Measurements from ENCODE around the gene ADAMTSL4. TPM values are rescaled to one million over a fixed set of nuclear protein-coding genes. Genes with fewer than 3 reads are reported as not detected.

ADAMTSL4 gene
- total RNA-seq (2022; extraction: Qiagen RNA extraction; ENCODE audit: low read depth) = 2.0 to 3.5 TPM (median 2.9 TPM) in 5 replicates

DNA sequence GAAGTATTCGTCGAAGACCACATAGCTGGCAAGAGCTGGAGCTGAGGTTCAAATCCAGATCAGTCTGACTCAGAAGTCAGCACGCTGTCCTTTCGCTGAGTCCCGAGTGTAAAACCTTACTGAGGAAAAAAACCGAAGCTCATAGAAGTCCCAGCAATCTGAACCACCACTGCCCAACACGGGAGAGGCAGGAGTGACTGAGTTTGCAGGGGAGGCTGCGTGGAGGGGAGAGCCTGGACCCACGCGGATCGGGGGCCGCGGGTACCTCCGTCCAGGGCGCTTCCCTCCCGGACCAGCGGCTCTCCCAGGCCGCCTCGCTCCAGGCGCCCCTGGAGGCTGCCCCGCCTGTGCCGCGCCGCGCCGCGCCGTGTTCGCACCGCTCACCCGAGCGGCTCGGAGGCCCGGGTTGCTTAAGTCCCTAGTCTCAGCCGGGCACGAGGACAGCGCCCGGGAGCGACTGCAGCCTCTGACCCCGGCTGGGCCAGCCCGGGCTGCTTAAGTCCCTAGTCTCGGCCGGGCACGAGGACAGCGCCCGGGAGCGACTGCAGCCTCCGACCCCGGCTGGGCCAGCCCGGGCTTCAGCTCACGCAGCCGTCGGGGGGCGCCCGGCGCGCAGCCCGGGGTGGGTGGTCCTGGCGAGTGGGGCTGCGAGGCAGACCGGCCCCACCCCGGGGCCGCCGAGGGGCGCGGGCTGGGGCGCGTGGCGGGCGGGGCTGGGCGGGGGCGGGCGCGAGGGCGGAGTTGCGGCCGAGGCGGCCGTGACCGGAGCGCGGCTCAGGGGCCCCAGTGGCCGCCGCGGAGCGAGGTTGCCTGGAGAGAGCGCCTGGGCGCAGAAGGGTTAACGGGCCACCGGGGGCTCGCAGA lies at the start of gene ADAMTSL4:
ADAMTSL4 (plus strand) TSS at position 777 of the 864 bp plus-strand sequence. CDS start 2,881 bp downstream, outside the sequence.

DNA sequence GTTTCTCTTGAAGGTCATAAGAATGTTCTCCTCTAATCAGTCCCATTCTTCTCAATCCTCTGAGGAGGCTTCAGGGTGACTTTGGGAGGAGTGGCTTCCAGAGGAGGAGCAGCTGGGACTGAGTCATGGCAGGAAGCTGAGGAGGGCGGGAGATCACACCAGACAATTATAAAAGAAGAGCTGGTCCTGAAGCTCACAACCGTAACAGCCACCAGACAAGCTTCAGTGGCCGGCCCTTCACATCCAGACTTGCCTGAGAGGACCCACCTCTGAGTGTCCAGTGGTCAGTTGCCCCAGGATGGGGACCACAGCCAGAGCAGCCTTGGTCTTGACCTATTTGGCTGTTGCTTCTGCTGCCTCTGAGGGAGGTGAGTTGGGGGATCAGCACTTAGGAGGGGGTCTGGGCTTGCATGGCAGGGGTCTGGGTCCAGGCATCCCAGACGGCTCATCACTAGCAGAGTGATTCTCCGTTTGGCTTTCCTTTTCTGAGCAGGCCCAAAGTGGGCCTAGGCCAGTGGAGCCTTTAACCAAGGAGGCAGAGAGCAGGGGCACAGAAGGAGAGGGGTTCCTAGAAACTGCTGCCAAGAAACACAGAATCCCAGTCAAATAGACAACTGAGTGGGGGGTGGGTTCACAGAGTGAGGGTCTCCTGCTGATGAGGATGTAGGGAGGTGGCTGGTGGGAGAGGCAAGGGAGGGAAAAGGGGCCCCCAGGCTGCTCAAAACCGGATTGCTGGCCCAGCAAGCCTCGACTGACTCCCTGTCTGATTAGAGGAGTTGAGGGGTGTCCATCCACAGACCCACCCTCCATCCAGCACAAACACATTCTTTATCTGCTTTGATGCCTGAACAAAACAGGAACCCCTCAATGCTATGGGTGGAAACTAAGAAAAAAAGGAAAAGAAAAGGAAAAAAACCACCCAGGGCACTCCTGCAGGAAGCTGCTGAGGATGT lies 41.0 kb upstream of the ADAMTSL4 start, which contains the start of gene ECM1:
ECM1 (plus strand) TSS at position 198 of the 953 bp plus-strand sequence; CDS start at position 299, 101 bp downstream.

GRCh38 chr1:150515328-150516049 lies 33.7 kb upstream of the ADAMTSL4 start, which contains the start of gene FALEC:
TSS of gene FALEC (plus strand) at chr1:150515752.

DNA sequence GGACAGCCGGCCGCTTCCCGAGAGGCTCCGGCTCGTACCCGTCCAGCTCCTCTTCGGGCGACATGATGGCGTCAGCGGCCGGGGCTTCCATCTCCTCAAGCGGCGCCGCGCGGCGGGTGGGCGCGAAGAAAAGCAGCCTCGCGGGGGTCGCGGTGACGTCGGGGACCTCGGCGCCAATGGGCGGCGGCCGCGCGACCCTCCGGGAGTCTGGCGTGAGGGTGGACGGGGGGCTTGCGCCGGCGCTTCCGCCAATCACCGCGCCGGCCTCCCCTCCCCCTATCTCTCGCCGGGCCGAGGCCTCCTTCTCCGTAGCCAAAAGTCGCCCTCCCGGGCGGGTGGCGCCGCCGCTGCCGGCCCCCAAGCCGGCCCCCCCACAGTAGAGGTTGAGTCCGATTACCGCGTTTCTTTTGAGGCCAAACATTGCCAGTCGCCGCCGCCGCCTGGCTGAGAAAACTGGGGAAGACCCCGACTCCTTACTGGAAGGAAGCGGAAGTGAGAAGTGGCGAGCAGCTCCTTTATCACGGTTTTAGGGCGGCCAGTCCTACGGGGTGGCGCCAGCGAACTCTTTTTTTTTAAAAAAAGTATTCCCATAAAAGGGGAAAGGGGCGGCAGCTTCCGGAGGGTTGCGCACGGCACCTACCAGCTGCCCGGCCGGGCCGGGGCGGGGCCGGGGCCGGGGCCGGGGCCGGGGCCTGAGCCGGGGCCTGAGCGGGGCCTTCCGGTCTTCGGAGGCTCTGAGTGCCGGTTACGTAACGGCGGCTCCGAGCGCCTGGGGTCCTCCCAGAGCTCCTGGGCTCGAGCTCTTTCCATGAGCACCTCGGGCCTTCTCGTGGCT lies 30.1 kb downstream of the ADAMTSL4 start, which contains the start of gene MCL1:
MCL1 (minus strand) TSS at position 501 of the 835 bp plus-strand sequence; CDS start at position 421, 80 bp downstream.

Other genes with a start within 250 kb of the ADAMTSL4 start
- 50.2 to 63.2 TPM (median 58.2 TPM) in 5 replicates for gene PRPF3, start 227.9 kb upstream of the ADAMTSL4 start, total RNA-seq (2022; extraction: Qiagen RNA extraction; ENCODE audit: low read depth)
- 14.1 to 17.5 TPM (median 16.5 TPM) in 5 replicates for gene RPRD2, start 185.3 kb upstream of the ADAMTSL4 start, total RNA-seq (2022; extraction: Qiagen RNA extraction; ENCODE audit: low read depth)
- gene TARS2, start 62.0 kb upstream of the ADAMTSL4 start, total RNA-seq (2022; extraction: Qiagen RNA extraction; ENCODE audit: low read depth) = 20.7 to 24.4 TPM (median 22.6 TPM) in 5 replicates
- gene ECM1, start 41.3 kb upstream of the ADAMTSL4 start, total RNA-seq (2022; extraction: Qiagen RNA extraction; ENCODE audit: low read depth) = 2.1 to 2.7 TPM (median 2.3 TPM) in 5 replicates
- 0.17 to 0.33 TPM in 2 of 5 replicates, not detected in the others for gene FALEC, start 33.7 kb upstream of the ADAMTSL4 start, total RNA-seq (2022; extraction: Qiagen RNA extraction; ENCODE audit: low read depth)
- gene MCL1, start 30.2 kb downstream of the ADAMTSL4 start, total RNA-seq (2022; extraction: Qiagen RNA extraction; ENCODE audit: low read depth) = 122 to 164 TPM (median 139 TPM) in 5 replicates
- 123 to 149 TPM (median 132 TPM) in 5 replicates for gene ENSA, start 80.2 kb downstream of the ADAMTSL4 start, total RNA-seq (2022; extraction: Qiagen RNA extraction; ENCODE audit: low read depth)
- 13.1 to 20.0 TPM (median 16.6 TPM) in 5 replicates for gene GOLPH3L, start 147.7 kb downstream of the ADAMTSL4 start, total RNA-seq (2022; extraction: Qiagen RNA extraction; ENCODE audit: low read depth)
- 6.0 to 9.4 TPM (median 7.8 TPM) in 5 replicates for gene HORMAD1, start 171.5 kb downstream of the ADAMTSL4 start, total RNA-seq (2022; extraction: Qiagen RNA extraction; ENCODE audit: low read depth)
- gene CTSS, start 216.4 kb downstream of the ADAMTSL4 start, total RNA-seq (2022; extraction: Qiagen RNA extraction; ENCODE audit: low read depth) = 15.2 to 19.7 TPM (median 16.0 TPM) in 5 replicates